ENCODE measurements around the gene NLGN3. TPM values are rescaled to one million over a fixed set of nuclear protein-coding genes. Genes with fewer than 3 reads are reported as not detected.

NLGN3 gene
- polyA plus RNA-seq, 3 donors, result 0.05 to 0.80 TPM; not detected in 1

GRCh38 chrX:71128915-71129765 lies 15.5 kb upstream of the NLGN3 start:
- H3K4me3 ChIP-seq (replicated peaks in 1 of 3; ENCODE audit: low read depth in 2 of 3, low read length in 3 of 3), result no peak overlapping the region
- no peak overlapping the region for H3K4me3 Mint-ChIP-seq
- no peaks in the 10 kb centered on the region for H3K9me3 Mint-ChIP-seq
- H3K27me3 Mint-ChIP-seq (ENCODE audit: low read depth in 3 of 3), result peaks cover 0 to 1% (median 0%) of the 10 kb centered on the region in 3 donors
- H3K36me3 ChIP-seq (replicated peaks in 1 of 2; ENCODE audit: control insufficient read depth in 1 of 2, insufficient read depth in 2 of 2, low read length in 2 of 2), result peaks cover 84 to 95% of the 10 kb centered on the region in 2 donors
- TF ChIP-seq CTCF (IDR thresholded peaks at IDR 0.05), result peak; percentile 74
- DNase-seq, result peak; percentile 58 to 66 (median 60)
- H3K27ac ChIP-seq (ENCODE audit: low read depth in 1 of 2, low read length in 2 of 2), result peak overlapping the region in 1 of 2 donors; percentile 0
- H3K27ac Mint-ChIP-seq, result peak overlapping the region in 4 of 7 donors; percentile 18 to 80 (median 72)
- intact Hi-C loops (cut with micrococcal nuclease), result loop anchor here in 1 of 2 donors (1.0 kb wide), 1 partner anchor 31 kb away; no protein-coding TSS in a partner anchor
- H3K27me3 ChIP-seq (ENCODE audit: control insufficient read depth in 2 of 2, insufficient read depth in 2 of 2, low read length in 2 of 2), result no peaks in the 10 kb centered on the region
- H3K4me1 Mint-ChIP-seq, result peaks cover 6% of the 10 kb centered on the region
- no peaks in the 10 kb centered on the region for H3K4me1 ChIP-seq (ENCODE audit: control insufficient read depth in 1 of 2, insufficient read depth in 2 of 2, low read length in 2 of 2)
- H3K79me2 ChIP-seq (ENCODE audit: insufficient read depth, low read length), result no peaks in the 10 kb centered on the region
- peaks cover 6% of the 10 kb centered on the region for H4K20me1 ChIP-seq (ENCODE audit: insufficient read depth, low read length)
- no peak overlapping the region for H3K4me2 ChIP-seq (replicated peaks; ENCODE audit: extremely low read depth, low read length, poor library complexity, severe bottlenecking)
- peaks cover 82 to 85% of the 10 kb centered on the region in 2 donors for H3K36me3 Mint-ChIP-seq
- no peak overlapping the region for H3K9ac ChIP-seq (ENCODE audit: insufficient read depth, low read length, poor library complexity, severe bottlenecking)
- H2AFZ ChIP-seq (ENCODE audit: insufficient read depth, low read depth, low read length, poor library complexity, severe bottlenecking), result no peak overlapping the region
- WGBS (ENCODE audit: insufficient coverage), result 80% methylated on average over 5 of the region's 18 CpGs
- H3K9me3 ChIP-seq (replicated peaks in 1 of 2; ENCODE audit: control insufficient read depth in 1 of 2, insufficient read depth in 1 of 2, low read length in 2 of 2), result no peaks in the 10 kb centered on the region

GRCh38 chrX:71131510-71131909 lies 13.1 kb upstream of the NLGN3 start:
- Mint-ChIP-seq H3K36me3 (peaks cover 89 to 90% of the 10 kb centered on the region in 2 donors), H3K4me3 (no peak overlapping the region), H3K27me3 (ENCODE audit: low read depth in 3 of 3) (peaks cover 0 to 5% (median 0%) of the 10 kb centered on the region in 3 donors), H3K4me1 (peaks cover 6% of the 10 kb centered on the region), H3K9me3 (no peaks in the 10 kb centered on the region), H3K27ac (no peak overlapping the region)
- Histone ChIP-seq H3K79me2 (ENCODE audit: insufficient read depth, low read length) (no peaks in the 10 kb centered on the region), H3K36me3 (replicated peaks in 1 of 2; ENCODE audit: control insufficient read depth in 1 of 2, insufficient read depth in 2 of 2, low read length in 2 of 2) (peaks cover 83 to 94% of the 10 kb centered on the region in 2 donors), H3K9ac (ENCODE audit: insufficient read depth, low read length, poor library complexity, severe bottlenecking) (no peak overlapping the region), H2AFZ (ENCODE audit: insufficient read depth, low read depth, low read length, poor library complexity, severe bottlenecking) (no peak overlapping the region), H3K27me3 (ENCODE audit: control insufficient read depth in 2 of 2, insufficient read depth in 2 of 2, low read length in 2 of 2) (no peaks in the 10 kb centered on the region), H4K20me1 (ENCODE audit: insufficient read depth, low read length) (peaks cover 6% of the 10 kb centered on the region), H3K27ac (ENCODE audit: low read depth in 1 of 2, low read length in 2 of 2) (no peak overlapping the region), H3K4me1 (ENCODE audit: control insufficient read depth in 1 of 2, insufficient read depth in 2 of 2, low read length in 2 of 2) (no peaks in the 10 kb centered on the region), H3K4me2 (replicated peaks; ENCODE audit: extremely low read depth, low read length, poor library complexity, severe bottlenecking) (no peak overlapping the region), H3K4me3 (replicated peaks in 1 of 3; ENCODE audit: low read depth in 2 of 3, low read length in 3 of 3) (no peak overlapping the region), H3K9me3 (replicated peaks in 1 of 2; ENCODE audit: control insufficient read depth in 1 of 2, insufficient read depth in 1 of 2, low read length in 2 of 2) (no peaks in the 10 kb centered on the region)
- intact Hi-C loops (cut with micrococcal nuclease), result no loop called here
- DNase-seq, result no peak
- TF ChIP-seq CTCF (IDR thresholded peaks at IDR 0.05), result no peak
- WGBS (ENCODE audit: insufficient coverage), result no CpG with 5 or more reads among the region's 4 CpGs
